GM12878 (cell line): ENCODE measurements around the gene ITGB5. TPM values are rescaled to one million over a fixed set of nuclear protein-coding genes. Genes with fewer than 3 reads are reported as not detected.

ENCODE experiments used
- polyA plus RNA-seq, 11 experiments: library from polyadenylated mRNA; depleted of rRNA in 4 of 11; unstranded in 6 of 11; stranded (reverse) in 5 of 11; fragments of >200 nt; fragmentation: Nextera tagmentation in 4 of 11; fragmentation: Illumina TruSeq in 1 of 11; extraction: Ambion mirVana in 4 of 11; extraction: Trizol in 1 of 11; gene quantifications; 1 replicate in 1 of 11; 2 replicates in 10 of 11; pipeline versions ENCODE4 v1.2.1 to v1.2.3, GENCODE V29; 2011 to 2016; ENCODE audit warnings: inconsistent platforms in 2 of 11, missing spikeins in 2 of 11, low read depth in 1 of 11
- total RNA-seq, 4 experiments: library from RNA; depleted of rRNA in 3 of 4; stranded (reverse); fragments of >200 nt in 3 of 4; fragmentation: Illumina TruSeq in 1 of 4; extraction: Trizol in 1 of 4; gene quantifications; 2 replicates each; pipeline versions ENCODE4 v1.2.1 to v1.2.3, GENCODE V29; 2013 to 2021
- TF ChIP-seq, protein P1 (sequence below): fragments of 450-650 bp; formaldehyde crosslinking; IDR thresholded peaks from 2 replicates; pipeline ENCODE4 v1.5.0; 2022; ENCODE audit warnings: mild to moderate bottlenecking, missing genetic modification characterization
- TF ChIP-seq, protein P2 (sequence below): fragments of 150-350 bp; IDR thresholded peaks from 2 replicates; pipeline ENCODE4 v1.6.1; 2016; ENCODE audit warnings: low read depth, low read length

Gene ITGB5
- total and polyA plus RNA-seq, 10 of the 15 experiments (the other 5 are each of a cell fraction or from before 2014, with no cell fraction given): 0.05 to 10.0 (median 0.83) TPM; not detected in 2

DNA sequence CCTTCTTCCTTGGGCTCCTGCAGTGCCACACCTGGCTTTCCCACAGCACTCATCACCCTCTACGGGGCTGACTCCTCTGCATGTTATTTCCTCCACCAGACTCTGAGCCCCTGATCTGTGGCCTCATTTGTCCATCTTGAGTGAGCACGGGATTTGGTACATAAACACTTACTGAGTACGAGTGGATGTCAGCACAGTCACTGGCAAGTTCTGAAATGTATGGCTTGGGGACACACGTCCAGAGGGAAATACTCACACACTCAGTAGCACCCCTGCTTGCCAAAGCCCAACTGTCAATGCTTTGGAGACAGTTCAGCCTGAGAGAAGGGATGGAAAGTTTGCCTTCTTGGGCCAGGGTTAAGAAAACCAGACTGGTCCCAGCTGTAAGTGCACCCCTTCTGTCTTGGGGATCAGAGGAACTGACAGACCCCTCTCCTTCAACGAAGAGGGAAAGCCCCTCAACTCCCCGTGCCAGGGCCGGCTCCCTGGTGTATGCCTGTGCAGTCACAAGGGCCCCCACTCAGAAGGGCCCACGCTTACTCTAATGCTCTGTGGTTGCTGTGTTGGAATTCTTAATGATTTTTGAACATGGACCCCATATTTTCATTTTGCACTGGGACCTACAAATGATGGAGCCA is 85.0 kb downstream of the ITGB5 start (continued):
- TF ChIP-seq, protein P1, sequence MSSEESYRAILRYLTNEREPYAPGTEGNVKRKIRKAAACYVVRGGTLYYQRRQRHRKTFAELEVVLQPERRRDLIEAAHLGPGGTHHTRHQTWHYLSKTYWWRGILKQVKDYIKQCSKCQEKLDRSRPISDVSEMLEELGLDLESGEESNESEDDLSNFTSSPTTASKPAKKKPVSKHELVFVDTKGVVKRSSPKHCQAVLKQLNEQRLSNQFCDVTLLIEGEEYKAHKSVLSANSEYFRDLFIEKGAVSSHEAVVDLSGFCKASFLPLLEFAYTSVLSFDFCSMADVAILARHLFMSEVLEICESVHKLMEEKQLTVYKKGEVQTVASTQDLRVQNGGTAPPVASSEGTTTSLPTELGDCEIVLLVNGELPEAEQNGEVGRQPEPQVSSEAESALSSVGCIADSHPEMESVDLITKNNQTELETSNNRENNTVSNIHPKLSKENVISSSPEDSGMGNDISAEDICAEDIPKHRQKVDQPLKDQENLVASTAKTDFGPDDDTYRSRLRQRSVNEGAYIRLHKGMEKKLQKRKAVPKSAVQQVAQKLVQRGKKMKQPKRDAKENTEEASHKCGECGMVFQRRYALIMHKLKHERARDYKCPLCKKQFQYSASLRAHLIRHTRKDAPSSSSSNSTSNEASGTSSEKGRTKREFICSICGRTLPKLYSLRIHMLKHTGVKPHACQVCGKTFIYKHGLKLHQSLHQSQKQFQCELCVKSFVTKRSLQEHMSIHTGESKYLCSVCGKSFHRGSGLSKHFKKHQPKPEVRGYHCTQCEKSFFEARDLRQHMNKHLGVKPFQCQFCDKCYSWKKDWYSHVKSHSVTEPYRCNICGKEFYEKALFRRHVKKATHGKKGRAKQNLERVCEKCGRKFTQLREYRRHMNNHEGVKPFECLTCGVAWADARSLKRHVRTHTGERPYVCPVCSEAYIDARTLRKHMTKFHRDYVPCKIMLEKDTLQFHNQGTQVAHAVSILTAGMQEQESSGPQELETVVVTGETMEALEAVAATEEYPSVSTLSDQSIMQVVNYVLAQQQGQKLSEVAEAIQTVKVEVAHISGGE (CRISPR knock-in tag): no peak
- TF ChIP-seq, protein P2, sequence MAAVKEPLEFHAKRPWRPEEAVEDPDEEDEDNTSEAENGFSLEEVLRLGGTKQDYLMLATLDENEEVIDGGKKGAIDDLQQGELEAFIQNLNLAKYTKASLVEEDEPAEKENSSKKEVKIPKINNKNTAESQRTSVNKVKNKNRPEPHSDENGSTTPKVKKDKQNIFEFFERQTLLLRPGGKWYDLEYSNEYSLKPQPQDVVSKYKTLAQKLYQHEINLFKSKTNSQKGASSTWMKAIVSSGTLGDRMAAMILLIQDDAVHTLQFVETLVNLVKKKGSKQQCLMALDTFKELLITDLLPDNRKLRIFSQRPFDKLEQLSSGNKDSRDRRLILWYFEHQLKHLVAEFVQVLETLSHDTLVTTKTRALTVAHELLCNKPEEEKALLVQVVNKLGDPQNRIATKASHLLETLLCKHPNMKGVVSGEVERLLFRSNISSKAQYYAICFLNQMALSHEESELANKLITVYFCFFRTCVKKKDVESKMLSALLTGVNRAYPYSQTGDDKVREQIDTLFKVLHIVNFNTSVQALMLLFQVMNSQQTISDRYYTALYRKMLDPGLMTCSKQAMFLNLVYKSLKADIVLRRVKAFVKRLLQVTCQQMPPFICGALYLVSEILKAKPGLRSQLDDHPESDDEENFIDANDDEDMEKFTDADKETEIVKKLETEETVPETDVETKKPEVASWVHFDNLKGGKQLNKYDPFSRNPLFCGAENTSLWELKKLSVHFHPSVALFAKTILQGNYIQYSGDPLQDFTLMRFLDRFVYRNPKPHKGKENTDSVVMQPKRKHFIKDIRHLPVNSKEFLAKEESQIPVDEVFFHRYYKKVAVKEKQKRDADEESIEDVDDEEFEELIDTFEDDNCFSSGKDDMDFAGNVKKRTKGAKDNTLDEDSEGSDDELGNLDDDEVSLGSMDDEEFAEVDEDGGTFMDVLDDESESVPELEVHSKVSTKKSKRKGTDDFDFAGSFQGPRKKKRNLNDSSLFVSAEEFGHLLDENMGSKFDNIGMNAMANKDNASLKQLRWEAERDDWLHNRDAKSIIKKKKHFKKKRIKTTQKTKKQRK: no peak
